HG03521 (cell line): ENCODE measurements around the gene GPR68.
"Not testable (repeated sequence)": the region's sequence is repeated elsewhere in the genome, so short reads cannot be mapped to it uniquely, and the experiment has no call there.

Source experiments
- ATAC-seq: cut with Tn5 transposase; IDR thresholded peaks from one replicate; pipeline ENCODE4 v1.9.1; 2021; ENCODE audit warnings: mild to moderate bottlenecking, moderate library complexity; ENCODE audit not compliant: unreplicated experiment

The GPR68 gene

DNA sequence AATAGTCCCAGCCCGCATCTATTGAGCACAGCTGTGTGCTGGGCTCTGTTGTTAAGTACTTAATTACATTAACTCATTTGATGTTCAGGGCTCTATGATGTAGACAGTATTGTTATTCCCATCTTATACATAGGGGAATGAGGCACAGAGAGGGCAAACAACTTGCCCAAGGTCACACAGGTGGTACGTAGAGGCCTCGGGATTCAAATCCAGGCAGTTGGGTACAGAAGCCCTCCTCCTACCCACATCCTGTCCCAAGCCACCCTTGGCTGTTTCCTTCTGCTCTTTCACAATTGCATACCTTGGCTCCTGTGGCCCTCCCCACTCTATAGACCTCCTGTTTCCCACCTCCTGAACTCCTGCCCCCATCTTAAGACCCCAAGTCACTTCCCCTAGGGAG lies 10.0 kb upstream of the GPR68 start:
- no peak for ATAC-seq

DNA sequence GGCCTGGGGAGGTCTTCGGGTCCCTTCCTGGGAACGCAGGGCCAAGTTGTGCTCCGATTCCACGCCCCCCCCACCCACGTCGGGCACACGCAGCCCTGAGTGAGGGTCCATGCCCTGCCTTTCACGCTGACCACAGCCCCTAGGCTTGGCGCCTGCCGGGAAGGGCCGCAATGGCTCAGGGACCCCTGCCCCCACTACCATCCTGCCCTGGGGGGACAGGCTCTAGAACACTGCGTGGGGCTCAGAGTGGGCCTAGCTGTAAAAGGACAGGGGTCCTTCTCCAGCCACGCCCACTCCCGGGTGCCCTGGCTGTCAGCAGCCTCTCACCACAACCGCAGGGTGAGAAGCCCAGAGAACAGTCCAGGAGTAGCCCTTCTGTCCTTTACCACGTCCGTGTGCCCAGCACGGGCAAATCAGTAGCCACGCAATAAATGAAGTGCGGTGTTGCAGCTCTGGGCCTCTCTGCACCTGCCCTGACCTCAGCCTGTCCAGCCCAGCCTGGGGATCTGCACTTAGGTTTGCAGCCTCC lies 9.4 kb upstream of the GPR68 start:
- no peak for ATAC-seq

DNA sequence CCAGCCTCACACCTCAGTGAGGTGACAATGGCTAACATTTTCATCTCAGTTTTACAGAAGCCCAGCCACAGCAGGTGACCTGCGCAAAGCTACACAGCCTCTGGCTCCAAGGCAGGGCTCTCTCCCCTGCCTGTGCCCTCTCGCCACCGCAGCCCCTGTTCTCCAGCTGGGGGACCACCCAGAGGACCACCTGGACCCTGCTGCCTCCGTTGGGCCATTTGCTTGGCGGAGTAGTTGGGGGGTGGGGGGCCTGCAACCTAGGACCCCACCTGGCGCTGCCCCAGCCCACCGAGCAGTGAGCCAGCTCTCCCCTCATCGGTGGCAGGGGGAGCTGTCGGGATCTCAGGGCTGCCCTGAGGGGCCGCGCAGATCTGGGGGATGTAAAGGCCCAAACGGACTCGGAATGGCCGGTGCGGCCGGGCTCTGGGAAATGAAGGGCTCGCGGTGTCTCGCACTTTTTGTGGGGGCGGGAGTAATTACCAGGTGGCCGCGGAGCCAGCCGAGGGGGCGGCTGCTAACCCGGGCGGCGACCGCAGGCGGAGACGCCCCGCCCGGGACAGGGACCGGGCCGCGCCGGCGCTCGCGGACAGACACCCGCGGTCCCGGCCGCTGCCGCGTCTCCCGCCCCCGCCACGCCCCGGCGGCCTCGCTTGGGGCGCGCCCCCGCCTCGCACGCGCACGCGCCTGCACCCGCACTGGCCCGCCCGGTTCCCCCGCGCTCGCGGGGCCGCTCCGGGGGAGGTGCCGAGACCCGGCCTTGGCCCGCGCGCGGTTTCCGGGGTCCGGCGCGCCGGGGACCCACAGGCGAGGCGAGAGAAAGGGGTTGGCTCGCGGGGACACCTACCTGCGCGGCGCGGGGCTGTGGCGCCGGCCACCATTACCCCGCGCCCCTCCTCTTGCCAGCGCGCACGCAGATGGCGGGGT lies 8.6 kb upstream of the GPR68 start:
- no peak for ATAC-seq

DNA sequence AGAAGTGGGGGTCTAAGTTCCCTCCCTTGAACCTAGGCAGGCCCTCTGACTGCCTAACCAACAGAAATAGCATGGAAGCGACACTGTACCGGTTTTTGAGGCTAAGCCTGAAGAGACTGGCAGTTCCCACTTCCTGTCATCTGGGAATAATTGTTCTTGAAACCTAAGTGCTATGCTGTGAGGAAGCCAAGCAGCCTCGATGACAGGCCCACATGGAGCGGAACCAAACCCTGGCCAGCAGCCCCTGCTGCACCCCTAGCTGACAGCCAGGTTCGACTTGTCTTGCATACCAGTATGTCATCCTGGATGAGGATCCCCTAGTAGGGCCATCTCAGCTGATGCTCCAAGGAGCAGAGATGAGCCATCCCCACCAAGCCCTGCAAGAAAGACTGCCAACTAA lies 6.4 kb upstream of the GPR68 start:
- no peak for ATAC-seq

DNA sequence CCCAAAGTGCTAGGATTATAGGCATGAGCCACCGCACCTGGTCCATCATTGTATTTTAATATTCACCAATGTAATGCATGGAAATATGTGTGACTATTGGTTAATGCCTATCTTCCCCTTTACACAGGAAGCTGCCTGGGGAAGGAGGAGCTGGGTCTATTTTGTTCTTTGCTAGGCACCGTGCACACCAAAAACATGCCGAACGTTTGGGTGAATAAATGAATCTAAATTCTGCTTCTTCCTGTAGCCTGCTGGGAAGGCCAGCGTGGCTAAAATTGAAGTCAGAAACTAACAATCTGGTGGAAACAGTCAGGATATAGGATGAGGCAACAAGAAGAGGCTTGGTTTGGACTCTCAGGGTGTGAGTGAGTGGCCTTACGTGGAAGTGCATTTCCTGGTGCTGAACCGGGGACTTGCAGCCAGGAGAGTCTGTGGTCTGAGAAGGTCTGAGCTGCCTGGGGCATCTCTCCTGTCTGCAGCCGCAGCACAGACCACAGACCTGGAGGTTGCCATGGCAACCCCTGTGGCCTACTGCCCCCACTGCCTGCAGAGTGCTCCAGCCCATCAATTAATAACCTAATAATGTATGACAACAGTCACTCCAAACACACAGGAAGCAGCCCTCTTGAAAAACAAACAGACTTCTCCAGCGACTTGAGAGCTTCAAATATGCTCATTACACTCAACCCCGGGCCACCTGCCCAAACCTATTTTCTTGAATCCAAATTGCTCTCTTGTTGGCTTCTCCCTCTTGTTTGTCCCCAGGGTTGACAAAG lies 5.5 kb upstream of the GPR68 start:
- peak; percentile 84 for ATAC-seq

DNA sequence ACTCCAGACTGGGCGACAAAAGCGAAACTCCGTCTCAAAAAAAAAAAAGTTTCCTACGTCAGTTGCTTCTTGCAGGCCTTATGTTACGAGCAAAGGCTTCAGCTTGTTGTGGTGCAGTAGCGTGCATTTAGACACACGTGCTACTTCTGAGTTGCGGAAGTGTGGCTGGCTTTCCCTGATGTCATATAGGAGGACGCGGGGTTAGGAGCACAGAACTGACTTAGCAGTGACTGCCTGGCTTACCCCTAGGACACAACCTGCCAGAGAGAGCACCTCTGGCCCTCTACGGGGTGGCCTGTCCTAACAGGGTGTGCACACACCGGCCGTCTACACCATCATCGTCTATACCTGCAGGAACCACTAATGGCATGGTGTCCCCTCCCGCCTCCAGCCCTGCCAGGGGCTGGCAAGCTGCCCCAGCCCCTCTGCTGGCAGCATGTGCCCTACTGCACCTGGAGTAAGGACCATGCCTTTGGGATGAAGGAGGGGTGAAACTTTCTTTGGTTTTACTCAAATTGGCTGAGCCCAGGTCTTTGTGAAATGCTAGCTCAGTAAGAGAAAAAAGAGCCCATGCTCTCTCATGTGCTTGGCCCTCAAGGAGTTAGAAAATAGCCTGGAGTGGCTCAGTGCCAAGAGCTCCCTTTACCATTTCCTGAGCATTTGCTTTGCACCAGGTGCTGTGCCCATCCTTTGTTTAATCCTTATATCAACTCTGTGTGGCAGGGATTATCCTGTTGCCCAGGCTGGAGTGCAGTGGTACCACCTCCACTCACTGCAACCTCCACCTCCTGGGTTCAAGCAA lies 1.7 kb upstream of the GPR68 start:
- ATAC-seq: no peak

DNA sequence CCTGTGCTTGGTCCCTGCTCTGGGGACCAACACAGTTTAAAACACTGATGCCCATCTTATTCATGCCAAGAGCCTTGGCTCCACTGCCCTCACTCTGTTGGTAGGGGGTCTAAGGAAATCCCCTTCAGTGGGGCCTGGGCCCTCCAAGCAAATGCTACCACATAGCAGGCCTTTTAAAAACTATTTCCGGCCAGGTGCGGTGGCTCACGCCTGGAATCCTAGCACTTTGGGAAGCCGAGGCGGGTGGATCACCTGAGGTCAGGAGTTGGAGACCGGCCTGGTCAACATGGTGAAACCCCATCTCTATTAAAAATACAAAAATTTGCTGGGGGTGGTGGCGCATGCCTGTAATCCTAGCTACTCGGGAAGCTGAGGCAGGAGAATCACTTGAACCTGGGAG lies 1.1 kb upstream of the GPR68 start:
- not testable (repeated sequence) for ATAC-seq

DNA sequence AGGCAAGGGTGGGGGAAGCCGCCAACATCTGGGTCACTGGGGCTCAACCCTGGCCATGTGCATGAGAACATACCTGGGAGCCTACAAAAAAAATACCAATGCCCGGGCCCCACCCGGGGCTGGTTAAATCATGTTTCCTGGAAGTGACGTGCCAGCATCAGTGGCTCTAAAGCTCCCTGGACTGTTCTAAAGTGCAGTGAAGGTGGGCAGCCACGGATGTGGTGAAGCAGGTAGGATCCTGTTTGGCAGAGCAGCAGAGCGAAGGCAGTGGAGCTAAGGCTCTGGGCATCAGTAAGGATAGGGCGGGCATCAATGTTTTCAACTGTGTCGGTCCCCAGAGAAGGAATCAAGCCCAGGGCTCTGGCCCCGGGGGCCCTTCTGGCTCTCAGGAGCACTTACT lies 525 bp upstream of the GPR68 start:
- ATAC-seq: no peak

DNA sequence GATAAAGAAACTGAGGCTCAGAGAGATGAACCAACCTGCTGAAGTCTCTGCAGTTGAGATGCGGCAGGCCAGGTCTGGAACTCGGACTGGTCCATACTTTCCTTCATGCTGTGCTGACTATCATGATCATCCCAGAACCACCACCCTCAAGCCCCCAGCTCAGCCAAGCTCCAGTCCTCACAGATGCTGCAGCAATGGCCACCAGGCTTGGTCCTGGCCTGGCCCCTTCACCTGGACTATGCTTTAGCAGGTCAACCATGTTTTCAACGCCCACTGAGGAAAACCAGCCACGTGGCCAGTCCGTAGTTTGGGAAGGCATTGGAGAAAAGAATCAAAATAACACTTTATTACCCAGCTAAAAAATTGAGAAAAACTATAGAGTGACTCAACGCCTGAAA lies 1.4 kb downstream of the GPR68 start:
- ATAC-seq: no peak

DNA sequence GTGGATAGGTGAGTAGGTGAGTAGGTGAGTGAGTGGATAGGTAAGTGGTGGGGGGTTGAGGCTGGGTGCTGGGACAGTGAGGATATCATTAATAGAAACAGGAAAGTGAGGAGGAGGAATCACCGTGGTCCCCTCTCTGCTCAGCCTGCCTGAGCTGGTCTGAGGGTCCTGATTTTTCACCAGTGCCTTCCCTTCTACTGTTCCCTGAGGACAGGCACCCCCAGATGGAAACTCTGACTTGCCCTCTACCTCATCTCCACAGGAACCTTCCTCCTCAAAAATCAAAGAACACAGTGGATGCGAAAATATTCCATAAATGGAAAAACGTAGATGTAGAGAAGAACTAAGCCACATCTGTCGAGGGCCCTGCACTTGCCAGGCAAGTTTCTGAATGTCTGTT lies 1.9 kb downstream of the GPR68 start:
- ATAC-seq: no peak

DNA sequence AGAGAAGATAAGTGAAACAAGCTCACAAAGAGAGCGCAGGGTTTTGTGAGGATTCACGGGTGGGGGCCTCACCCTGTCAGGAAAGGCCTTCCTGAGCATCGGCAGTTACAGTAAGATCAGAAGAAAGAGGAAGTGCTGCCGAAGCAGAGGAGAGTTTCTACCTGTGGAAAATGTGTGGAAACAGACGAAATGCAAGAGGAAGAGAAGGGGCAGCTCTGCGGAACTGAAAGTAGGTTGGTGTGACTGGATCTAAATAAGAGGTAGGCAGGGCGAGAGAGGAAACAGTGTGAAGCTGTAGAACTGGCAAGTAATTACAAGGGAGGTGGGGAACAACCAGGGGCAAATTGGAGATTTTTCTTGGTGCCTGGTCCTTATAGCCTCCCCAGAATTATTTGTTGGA lies 2.6 kb downstream of the GPR68 start:
- ATAC-seq: peak; percentile 49

DNA sequence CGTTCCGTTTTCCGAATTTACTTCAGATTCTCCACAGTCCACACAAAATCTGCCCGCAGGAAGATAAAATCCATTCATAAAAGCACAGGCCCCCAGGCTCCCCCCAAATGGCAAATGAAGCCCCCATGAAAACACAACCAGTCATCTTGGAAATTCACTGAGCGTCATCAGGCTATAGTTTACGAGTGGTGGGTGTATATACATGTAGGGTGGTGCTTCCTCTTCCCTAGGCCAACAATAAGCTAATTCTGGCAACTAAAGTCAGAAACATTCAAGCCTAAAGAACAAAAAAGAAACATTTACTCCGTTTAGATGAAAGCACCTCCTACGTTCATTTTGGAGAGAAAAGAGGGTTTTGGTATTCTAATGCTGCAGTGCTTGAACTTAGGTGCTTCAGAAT lies 5.8 kb downstream of the GPR68 start:
- no peak for ATAC-seq

DNA sequence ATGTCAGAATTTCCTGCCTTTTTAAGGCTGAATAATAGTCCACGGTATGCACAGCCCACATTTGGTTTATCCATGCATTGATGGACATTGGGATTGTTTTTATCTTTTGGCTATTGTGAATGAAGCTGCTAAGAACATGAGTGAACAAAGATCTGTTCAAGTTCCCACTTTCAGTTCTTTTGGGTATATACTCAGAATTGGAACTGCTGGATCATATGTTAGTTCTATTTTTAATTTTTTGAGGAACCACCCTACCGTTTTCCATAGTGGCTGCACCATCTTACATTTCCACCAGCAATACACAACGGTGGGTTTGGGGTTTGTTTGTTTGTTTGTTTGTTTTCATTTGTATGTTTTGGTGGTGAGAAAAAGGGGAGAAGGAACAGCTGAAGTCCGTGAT lies 6.4 kb downstream of the GPR68 start:
- no peak for ATAC-seq

DNA sequence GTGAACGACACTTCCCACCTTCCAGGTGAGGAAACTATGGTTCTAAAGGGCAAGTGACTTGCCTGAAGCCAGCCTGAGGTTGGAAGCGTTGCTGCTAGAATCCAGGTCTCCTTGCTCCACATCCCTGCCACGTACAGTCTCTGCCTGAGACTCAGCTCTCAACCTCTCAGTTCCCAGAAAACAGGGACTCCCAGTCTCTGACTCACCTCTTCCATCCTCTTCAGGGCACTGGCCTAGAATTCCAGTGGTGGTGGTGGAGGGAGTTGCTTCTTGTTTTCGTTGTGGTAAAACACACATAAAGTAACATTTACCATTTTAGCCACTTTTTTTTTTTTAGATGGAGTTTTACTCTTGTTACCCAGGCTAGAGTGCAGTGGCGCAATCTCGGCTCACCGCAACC lies 7.3 kb downstream of the GPR68 start:
- no peak for ATAC-seq

DNA sequence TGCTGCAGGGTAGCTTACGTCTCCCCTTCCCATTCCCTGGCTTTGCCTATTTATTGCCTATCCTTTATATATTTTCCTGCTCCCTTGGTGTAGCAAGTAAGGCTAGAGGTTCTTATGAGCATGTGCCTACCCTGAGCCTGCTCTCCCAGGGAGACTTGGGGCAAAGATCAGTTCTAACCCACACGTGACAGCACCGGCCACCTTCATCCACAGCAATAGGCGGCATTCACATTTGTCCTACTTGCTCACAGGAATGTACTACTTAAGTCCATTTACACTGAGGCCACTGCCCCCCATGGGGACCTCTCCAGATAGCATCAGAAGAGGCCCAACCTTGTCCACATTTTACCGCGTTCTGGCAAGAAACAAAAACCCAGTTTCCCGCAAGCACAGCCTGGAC lies 8.7 kb downstream of the GPR68 start:
- ATAC-seq: no peak

DNA sequence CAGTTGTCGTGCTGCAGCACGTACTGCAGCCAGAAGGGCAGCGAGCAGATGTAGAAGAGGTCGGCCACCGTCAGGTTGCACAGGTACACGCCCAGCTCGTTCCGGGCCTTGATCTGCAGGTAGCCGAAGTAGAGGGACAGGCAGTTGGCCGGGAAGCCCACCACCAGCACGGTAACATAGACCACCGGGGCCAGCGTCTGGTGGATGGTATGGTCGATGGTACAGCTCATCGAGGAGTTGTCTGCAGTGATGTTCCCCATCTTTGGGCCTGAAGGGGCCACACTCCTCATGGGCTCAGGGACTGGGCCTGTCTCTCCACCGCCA lies 9.8 kb downstream of the GPR68 start:
- ATAC-seq: no peak

DNA sequence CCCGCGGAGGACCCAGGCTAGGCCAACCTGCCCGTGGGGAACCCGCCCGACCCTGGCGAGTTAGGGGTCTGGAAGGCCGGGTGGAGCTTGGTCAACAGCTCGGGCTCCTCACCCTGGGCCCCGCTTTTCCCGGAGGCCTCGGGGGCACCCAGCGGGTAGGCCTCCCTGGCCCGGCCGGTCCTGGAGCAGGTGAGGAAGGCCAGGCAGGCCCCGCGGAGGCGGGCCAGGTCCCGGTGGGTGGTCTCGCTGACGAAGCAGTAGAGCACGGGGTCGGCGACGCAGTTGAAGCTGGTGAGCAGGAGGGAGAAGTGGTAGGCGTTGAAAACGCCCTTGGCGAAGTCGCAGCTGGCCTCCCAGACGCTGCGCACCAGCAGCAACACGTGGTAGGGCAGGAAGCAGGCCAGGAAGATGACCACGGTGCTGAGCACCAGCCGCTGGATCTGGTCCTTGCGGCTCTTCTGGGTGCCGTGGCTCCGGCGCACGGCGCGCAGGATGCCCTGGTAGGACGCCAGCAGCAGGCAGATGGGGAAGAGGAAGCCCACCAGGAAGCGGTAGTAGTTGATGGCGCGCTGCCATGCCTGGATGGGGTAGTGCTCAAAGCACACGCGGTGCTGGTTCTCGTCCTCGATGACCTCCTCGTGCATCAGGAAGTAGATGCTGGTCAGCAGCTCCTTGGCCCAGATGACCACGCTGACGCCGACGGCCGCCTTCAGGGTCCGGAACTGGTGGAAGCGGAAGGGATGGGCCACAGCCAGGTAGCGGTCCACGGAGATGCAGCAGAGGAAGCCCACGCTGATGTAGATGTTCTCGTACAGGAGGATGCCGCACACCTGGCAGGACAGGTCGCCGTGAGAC lies 10.3 kb downstream of the GPR68 start:
- no peak for ATAC-seq

DNA sequence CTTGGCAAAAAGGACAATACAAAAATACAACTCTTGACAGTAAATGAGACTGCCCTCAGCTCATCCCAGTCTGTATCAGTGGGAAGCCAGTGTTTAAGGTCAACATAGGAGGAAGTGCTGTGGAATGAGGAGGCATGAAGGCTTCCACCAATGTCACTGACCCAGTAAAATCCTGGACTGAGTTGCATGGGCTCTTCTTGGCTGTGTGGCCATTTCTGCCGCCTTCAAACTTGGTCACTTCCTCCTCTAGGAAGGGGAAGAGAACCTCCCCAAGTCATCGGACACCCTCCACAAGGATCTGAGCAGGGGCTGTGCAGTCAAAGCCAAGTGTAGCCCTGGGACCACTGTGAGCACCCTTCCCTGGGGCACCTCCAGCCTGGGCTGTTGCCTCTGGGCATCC lies 11.9 kb downstream of the GPR68 start:
- no peak for ATAC-seq

DNA sequence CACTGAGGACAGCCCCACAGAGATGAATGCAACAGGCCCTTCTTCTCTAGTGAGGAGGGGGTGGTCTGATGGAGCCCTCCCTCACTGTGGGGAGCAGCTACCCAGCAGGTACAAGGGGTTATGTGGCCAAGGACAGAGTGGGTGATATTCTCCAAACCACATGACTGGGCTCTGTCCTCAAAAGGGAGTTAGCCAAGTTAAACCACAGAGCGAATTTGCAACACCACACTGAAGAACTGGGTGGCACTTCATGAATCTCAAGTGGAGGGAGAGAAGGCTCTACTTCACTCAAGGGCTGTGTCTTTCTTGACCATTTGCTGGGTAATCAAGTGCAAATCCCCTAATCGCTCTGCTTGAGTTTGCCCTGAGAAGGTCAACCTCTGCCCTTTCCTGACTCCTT lies 12.5 kb downstream of the GPR68 start:
- ATAC-seq: no peak

DNA sequence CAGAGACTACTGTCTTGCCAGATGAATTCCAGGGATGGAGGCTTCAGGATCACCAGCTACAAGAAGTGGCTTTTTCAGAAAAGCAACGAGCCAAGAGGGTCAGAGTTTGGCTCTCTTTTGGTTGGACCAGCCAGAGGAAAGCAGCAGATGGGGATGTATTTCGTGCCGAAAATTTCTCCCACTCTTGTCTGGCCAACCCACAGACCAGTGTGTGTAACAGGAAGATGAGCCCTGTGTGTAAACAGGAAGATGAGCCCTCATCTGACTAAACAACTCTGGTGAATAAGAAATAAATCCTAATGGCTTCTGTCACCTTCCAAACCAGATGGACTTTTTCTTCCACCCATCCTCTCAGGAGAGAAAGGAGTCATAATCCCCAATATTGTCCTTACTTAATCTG lies 13.1 kb downstream of the GPR68 start:
- ATAC-seq: no peak
